GM18951 (cell line): Measurements from ENCODE around the gene IL36A.

Source experiments
- POLR2A ChIP-seq: IDR thresholded peaks from 4 replicates; pipeline ENCODE4 v1.6.1; 2011; ENCODE audit warnings: mild to moderate bottlenecking; ENCODE audit not compliant: insufficient read length, insufficient read depth; ENCODE audit errors: extremely low read depth
- in situ Hi-C: fragments of 300-500 bp; cut with MboI; formaldehyde crosslinking; loops from one replicate; pipeline ENCODE4 v1.12.0; 2022; ENCODE audit warnings: low sequenced_read_pairs, mixed read lengths, inconsistent platforms; ENCODE audit not compliant: unreplicated experiment

IL36A gene

DNA sequence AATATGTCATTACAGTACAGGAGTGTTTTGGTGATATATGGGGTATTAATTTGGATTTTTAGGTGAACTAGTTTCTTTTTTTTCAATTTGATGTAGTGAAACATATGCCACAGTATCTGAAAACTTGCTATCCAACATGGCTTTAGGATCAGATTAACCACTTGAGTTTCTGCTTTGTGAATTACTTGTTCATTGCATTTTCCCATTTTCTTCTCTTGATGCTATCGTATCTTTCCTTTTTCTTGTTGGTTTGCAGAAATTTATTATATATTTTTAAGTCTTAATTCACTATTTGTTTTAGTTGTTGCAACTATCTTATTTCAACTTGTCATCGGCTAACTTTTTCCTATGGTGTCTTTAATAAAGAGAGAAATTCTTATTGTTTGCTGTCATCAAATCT is 8.8 kb downstream of the IL36A start:
- in situ Hi-C loops: no loop called here
- TF ChIP-seq POLR2A: no peak

DNA sequence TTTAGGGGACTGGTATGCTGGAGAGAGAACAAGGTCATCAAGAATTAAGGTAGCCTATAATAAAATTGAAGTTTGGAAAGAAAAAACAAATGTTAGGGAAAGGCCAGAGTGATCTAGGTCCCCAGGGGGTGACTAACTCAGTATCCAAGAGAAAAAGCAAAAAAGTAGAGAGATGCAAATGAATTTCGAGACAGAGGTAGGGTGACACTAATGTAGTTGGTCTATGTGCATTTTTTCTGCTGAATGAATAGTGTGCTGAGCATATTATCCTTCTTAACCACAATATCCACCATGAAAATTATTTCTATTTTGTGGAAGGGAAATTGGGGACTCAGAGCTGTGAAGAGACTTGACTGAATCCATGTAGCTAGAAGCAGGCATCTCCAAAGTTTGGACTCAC is 9.8 kb downstream of the IL36A start:
- in situ Hi-C loops: no loop called here
- TF ChIP-seq POLR2A: no peak

DNA sequence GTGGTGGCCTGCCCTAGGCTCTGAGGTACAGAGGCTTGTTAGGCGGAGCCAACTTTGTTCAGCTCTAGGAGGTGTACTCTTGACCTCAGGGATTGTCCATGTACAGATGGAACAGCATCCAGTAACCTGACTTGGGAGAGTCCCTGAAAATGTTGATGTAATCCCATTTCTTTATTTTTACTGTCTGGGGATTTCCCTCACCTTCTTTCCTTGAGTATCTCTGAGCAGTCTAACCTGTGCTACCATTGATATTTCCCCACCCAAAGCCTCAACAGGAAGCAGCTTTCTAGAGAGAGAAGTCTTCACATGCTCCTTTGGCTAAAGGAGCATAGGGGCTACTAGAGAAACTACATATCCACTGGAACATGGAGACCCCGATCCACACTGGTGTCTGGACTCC is 10.4 kb downstream of the IL36A start:
- in situ Hi-C loops: no loop called here

DNA sequence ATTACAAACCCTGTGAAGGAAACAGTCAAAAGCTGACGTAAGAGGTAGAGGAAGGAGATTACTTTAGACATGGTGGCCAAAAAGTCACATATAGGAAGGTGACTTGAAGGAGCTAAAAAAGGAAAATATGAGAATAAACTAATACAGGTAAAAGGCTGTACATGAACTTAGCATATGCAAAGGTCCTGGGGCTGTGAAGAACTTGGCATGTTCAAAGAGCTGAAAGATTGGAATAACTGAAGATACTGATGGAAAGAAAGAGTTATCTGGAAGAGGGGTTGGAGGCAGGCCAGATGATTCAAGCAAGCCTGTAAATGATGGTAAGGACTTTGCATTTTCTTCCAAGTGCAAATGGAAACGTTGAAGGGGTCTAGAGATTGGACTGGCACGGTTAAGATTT is 13.2 kb downstream of the IL36A start:
- no peak for TF ChIP-seq POLR2A
- in situ Hi-C loops: no loop called here

More for the DNA sequence above, 10.4 kb downstream of the IL36A start:
- TF ChIP-seq POLR2A: no peak

DNA sequence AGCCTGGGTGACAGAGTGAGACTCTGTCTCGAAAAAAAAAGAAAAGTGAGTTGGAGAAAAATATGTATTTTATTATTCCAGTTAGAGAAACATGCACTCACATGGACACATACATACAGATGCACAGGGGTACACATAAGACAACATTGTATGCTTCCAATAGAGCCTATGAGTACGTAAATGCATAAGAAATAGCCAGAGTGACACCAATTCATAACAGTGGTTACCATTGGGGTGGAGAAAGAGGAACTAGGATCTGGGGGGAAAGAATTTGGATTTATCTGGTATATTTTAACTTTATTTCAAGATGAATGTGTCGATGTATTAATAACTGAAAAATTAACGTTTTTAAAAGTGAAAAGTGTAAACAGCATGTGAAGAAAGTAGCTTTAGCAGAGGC is 16.1 kb downstream of the IL36A start:
- in situ Hi-C loops: no loop called here
- no peak for TF ChIP-seq POLR2A

DNA sequence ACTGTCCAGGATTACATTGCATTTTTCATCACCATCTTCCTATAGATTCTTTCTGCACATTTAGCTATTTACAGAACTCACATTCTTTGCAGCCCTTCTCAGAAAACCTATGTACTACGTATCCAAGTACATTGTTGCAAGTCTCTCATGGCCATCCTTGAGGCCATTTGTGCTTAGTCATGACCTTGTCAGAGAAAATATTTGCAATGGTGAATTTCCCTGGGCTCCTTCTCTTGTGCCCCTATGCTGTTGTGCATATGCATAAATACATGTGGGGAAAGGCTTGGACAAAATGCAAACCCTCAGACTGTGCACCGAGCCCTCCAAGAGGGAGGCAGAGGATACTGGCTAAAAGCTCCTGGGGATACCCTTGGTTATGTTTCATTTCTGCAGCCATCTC is 19.5 kb downstream of the IL36A start:
- no peak for TF ChIP-seq POLR2A

DNA sequence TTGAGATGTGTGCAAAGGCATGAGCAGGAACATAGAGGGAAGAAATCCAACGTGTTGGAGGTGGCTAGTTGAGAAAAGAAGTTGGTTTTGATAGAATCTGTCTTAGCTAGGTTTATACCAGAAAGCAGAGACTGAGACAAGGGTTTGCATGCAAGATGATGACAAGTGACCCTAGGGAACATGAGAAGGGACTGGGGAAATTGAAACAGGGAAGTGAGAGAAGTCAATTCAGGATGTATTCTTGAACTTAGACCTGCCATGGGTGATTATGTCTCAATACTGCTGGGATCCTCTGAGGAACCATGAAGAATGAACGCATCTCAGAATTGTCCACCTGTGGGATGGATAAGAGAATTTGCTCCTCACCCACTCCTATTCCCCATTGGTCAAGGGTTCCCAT is 20.5 kb downstream of the IL36A start:
- in situ Hi-C loops: no loop called here
- no peak for TF ChIP-seq POLR2A

More for the DNA sequence above, 19.5 kb downstream of the IL36A start:
- in situ Hi-C loops: no loop called here

DNA sequence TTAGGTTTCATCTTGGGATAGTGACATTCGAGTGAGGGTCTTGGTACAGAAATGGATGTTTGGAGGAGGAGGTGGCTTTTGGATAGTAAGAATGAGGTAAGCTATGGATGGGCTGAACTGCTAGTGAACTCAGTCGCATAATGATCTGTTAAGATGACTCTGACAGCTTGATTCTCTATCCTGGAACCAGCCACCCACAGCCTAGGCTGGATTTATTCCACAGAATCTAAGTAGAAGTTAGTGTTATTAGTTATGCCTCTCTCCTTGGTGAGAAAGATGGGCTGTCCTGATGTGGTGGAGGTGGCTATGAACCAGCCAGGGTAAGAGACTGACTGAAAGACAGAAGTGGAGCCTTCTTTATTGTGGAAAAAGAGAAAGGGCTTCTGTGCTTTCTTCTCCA is 22.4 kb downstream of the IL36A start:
- TF ChIP-seq POLR2A: no peak
- in situ Hi-C loops: no loop called here

DNA sequence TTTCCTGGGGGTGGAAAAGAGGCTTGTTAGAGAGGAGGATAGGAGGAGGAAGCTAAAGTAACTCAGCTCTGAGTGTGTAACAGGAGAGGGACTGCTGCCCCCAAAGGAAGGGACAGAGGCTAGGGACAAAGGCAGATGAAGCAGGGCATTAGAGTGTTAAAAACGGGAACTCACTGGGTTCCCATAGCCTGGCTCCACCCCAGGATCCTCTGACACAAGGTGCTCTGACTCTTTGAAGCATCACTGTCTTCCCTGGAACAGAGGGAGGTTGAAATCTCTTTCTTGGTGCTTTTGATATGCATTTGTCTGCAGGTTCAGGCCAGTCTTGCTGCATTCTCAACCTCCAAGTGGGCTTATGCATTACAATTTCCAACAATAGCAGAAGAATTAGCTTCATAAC is 22.9 kb downstream of the IL36A start:
- in situ Hi-C loops: no loop called here
- no peak for TF ChIP-seq POLR2A

DNA sequence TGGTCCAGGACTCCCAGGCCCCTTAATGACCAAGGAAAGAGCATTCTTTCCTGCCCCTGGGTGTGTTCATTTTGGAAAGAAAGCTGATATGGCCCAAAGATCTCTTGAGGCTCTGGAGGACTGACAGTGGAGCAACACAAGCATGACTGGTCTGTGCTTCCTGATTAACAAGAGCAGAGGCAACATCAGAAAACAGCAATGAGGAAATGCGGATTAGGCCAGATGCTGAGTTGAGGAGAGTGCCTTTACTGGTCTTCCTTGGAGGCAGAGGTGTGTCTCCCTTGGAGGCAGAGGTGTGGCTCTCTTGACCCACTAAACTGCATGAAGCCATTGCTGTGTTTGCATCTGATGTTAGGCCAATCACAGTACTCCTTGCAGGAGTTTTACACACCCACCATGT is 27.5 kb downstream of the IL36A start:
- no peak for TF ChIP-seq POLR2A
- in situ Hi-C loops: no loop called here

DNA sequence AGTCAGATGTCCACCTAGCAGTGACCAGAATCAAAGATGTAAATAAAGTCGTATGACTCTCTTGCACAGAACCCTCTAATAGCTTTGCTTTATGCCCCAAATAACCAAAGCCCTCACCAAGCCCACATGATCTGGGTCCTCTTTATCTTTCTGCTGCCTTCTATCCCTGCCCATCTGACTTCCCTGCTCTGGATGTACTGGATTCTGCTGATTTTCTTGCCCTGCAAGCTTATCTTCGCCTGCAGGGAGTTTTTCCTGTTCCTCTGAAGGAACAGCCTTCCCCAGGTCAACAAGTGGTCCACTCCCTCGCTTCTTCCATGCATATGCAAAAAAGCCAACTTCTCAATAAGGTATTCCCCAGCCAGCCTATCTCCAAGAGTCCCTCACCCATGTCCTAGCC is 28.8 kb downstream of the IL36A start:
- TF ChIP-seq POLR2A: no peak
- in situ Hi-C loops: no loop called here

DNA sequence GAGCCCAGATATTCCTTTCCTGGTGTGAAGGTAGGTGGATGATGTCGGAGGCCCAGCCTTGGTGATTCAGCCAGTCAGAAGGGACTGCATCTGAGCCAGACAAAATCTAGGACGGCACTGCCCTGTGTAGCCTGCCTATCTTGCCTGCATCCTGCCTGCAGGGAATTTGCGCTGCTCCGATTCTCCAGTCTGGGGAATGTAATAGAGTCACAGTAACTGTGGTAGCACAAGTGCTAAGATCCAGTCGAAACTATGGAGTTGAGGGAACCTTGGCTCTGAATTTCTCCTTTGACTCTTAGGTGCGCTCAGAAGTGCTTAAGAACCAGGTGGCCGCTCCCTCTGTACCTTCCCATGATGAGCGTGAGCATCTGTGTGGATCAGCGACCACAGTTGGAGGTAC is 31.5 kb downstream of the IL36A start:
- no peak for TF ChIP-seq POLR2A
- in situ Hi-C loops: no loop called here

DNA sequence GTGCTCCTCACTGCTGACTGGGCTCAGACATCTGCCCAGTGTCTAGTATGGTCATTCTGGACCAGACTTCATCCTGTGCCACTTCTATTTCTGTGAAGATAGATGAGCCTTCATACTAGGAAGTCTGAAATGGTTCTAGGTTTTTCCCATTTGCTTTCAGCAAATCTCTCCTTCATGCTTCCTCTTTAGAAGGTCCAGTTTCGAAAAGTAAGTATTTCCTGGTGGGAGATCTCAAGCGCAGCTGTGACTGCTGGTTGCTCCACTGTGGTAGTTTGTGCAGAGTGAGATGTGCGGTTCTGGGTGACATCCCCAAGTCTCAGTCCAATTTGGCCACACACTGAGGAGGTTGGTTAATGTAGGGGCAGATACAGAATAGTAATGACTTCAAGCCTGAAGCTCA is 33.0 kb downstream of the IL36A start:
- TF ChIP-seq POLR2A: no peak
- in situ Hi-C loops: no loop called here

DNA sequence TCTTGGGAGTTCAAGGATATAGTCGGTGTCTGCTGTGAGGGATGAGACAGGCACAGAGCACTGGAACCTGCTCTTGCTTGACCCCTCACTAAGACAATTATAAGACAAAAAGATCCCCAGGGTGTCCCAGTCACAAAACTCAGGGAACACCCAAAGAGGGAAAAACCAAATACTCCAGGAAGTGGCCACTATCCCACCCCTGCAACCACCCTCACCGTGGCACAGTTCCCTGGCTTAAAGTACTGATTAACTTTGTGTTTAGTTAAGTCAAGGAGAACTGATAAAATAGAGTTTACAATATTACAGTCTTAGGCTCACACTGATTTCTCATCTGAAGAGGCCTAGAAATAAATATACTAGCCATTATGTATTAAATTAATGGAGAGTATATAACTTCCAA is 33.9 kb downstream of the IL36A start:
- in situ Hi-C loops: no loop called here

DNA sequence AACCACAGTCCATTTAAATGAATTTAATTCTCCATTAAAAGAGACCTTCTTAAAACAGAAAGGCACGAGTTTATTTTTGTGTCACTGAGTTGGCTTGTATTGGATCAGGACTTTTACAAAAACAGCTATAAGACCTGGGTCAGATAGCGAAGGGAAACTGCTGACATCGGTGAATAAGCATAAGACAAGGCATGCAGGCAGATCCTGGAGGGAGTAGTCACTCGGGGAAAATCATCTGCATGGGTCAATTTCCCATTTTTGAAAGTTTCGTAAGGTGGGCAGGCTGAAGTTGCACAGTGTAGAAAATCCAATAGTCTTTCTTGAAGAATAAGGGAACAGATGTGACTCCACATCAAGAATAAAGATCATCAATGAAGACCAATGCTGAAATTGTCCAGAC is 34.5 kb downstream of the IL36A start:
- in situ Hi-C loops: no loop called here
- TF ChIP-seq POLR2A: no peak

More for the DNA sequence above, 33.9 kb downstream of the IL36A start:
- no peak for TF ChIP-seq POLR2A

DNA sequence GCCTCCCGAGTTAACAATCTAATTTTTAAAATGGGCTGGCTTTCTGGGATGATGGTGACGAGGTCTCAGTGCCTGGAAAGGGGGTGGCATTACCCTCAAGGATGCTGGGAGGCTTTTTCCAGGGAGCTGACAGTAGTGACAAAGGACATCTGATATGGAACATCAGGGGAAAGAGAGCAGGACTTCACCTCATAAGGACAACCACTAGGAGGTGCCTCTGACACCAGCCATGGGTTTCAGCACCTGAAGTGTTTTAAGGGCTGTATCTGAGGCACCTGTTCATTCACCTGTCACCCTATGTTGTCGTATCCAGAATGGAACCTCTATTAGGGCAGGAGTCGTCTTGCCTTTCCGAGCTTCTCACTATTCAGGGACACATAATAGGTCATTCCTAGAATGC is 36.6 kb downstream of the IL36A start:
- in situ Hi-C loops: no loop called here
- no peak for TF ChIP-seq POLR2A

DNA sequence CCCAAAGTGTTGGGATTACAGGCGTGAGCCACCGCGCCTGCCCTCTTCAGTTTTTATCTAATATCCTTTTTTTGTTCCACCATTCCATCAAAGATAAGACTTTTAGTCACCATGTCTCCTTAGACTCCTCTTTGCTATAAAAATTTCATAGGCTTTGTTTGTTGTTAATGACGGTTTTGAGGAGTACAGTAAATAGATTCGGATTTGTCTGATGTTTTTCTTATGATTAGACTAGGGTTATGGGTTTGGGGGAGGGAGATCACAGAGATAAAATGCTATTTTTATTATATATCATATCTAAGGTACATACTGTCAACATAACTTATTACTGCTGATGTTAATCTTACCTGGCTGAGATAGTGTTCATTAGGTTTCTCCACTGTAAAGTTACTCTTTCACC is 41.2 kb downstream of the IL36A start:
- in situ Hi-C loops: no loop called here
- no peak for TF ChIP-seq POLR2A
